Left ventricle myocardium inferior (tissue), 1 donor: ENCODE results near the gene ITGAD. TPM values are rescaled to one million over a fixed set of nuclear protein-coding genes. Genes with fewer than 3 reads are reported as not detected.

Experiments used
- DNase-seq: peaks from one replicate; pipeline ENCODE4 v3.0.0-alpha.2; 2020
- H3K27ac ChIP-seq: fragments of 200-600 bp; replicated peaks from 2 replicates; pipeline ENCODE4 v1.8.0; 2021
- H3K27me3 ChIP-seq: fragments of 200-600 bp; 2 replicates; pipeline ENCODE4 v1.8.0; 2021; ENCODE audit warnings: low read depth
- H3K36me3 ChIP-seq: fragments of 200-600 bp; 2 replicates; pipeline ENCODE4 v1.8.0; 2021
- H3K4me1 ChIP-seq: fragments of 200-600 bp; 2 replicates; pipeline ENCODE4 v1.8.0; 2021
- H3K4me3 ChIP-seq: fragments of 200-600 bp; 2 replicates; pipeline ENCODE4 v1.8.0; 2021; ENCODE audit warnings: mild to moderate bottlenecking, moderate library complexity
- H3K9me3 ChIP-seq: fragments of 200-600 bp; replicated peaks from 2 replicates; pipeline ENCODE4 v1.8.0; 2021
- CTCF ChIP-seq: fragments of 200-600 bp; IDR thresholded peaks from 2 replicates; pipeline ENCODE4 v1.8.0; 2021; ENCODE audit warnings: antibody characterized with exemption, mild to moderate bottlenecking, borderline replicate concordance
- intact Hi-C: fragments of 100-400 bp; cut with micrococcal nuclease; formaldehyde crosslinking; loops from one replicate; pipeline ENCODE4 v1.11.0; 2022
- total RNA-seq: library from RNA; stranded (reverse); fragmentation: NEBNext Ultra II Directional; extraction: Animal tissue kit (Norgen Biotek cat#: 25700); gene quantifications from one replicate; pipeline ENCODE4 v1.2.1, GENCODE V29; 2021
- donor health status: DM: no; HTN: yes; CAD: no; lungs with severe emphysema.

Gene ITGAD
- total RNA-seq, 1 donor from 2014 or later = not detected

- Histone ChIP-seq H3K27ac (no peak overlapping the region), H3K27me3 (peaks cover 15% of the 10 kb centered on the region), H3K4me3 (no peak overlapping the region), H3K9me3 (no peaks in the 10 kb centered on the region), H3K4me1 (peaks cover 41% of the 10 kb centered on the region), H3K36me3 (peaks cover 43% of the 10 kb centered on the region)
- intact Hi-C loops = no loop called here
- no peak for DNase-seq
- no peak for TF ChIP-seq CTCF
Observed at GRCh38 chr16:31475946-31476302, 82.8 kb downstream of the ITGAD start.

Other genes with a start within 250 kb of the ITGAD start
- 1.4 TPM for gene PRSS36, start 243.3 kb upstream of the ITGAD start, total RNA-seq
- 96.9 TPM for gene FUS, start 213.2 kb upstream of the ITGAD start, total RNA-seq
- gene PYCARD, start 190.6 kb upstream of the ITGAD start, total RNA-seq = 5.3 TPM
- 0.91 TPM for gene TRIM72, start 179.2 kb upstream of the ITGAD start, total RNA-seq
- not detected for gene PYDC1, start 176.2 kb upstream of the ITGAD start, total RNA-seq
- 5.1 TPM for gene ITGAM, start 133.4 kb upstream of the ITGAD start, total RNA-seq
- 1.4 TPM for gene ITGAX, start 38.2 kb upstream of the ITGAD start, total RNA-seq
- 1,568 TPM for gene COX6A2, start 35.0 kb downstream of the ITGAD start, total RNA-seq
- gene ZNF843, start 49.5 kb downstream of the ITGAD start, total RNA-seq = 3.2 TPM
- gene ARMC5, start 66.2 kb downstream of the ITGAD start, total RNA-seq = 5.8 TPM
- 15.6 TPM for gene TGFB1I1, start 78.8 kb downstream of the ITGAD start, total RNA-seq
- not detected for gene SLC5A2, start 89.8 kb downstream of the ITGAD start, total RNA-seq
- 20.6 TPM for gene RUSF1, start 115.1 kb downstream of the ITGAD start, total RNA-seq
- not detected for gene AHSP, start 134.6 kb downstream of the ITGAD start, total RNA-seq